B cell (primary cell): ENCODE measurements around the gene CACNA1D.

ENCODE experiments used
- EZH2 ChIP-seq: IDR thresholded peaks from 2 replicates; pipeline ENCODE4 v1.6.1; 2012; ENCODE audit warnings: borderline replicate concordance, low read depth, mild to moderate bottlenecking, moderate library complexity, low read length; ENCODE audit not compliant: insufficient read depth, poor library complexity, severe bottlenecking
- TF ChIP-seq, protein P1 (sequence below): fragments of 200-600 bp; IDR thresholded peaks from one replicate; pipeline ENCODE4 v1.8.0; 2022; ENCODE audit warnings: antibody characterized with exemption, mild to moderate bottlenecking

- TF ChIP-seq, protein P1, sequence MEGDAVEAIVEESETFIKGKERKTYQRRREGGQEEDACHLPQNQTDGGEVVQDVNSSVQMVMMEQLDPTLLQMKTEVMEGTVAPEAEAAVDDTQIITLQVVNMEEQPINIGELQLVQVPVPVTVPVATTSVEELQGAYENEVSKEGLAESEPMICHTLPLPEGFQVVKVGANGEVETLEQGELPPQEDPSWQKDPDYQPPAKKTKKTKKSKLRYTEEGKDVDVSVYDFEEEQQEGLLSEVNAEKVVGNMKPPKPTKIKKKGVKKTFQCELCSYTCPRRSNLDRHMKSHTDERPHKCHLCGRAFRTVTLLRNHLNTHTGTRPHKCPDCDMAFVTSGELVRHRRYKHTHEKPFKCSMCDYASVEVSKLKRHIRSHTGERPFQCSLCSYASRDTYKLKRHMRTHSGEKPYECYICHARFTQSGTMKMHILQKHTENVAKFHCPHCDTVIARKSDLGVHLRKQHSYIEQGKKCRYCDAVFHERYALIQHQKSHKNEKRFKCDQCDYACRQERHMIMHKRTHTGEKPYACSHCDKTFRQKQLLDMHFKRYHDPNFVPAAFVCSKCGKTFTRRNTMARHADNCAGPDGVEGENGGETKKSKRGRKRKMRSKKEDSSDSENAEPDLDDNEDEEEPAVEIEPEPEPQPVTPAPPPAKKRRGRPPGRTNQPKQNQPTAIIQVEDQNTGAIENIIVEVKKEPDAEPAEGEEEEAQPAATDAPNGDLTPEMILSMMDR = no peak
- no peak for TF ChIP-seq EZH2
These were observed 212.8 kb downstream of the CACNA1D start for GRCh38 chr3:53707222-53707621.
